GM19328 (cell line): ENCODE results near the gene KDM4B.

Experiments used
- ATAC-seq: cut with Tn5 transposase; IDR thresholded peaks from one replicate; pipeline ENCODE4 v1.9.1; 2021; ENCODE audit warnings: mild to moderate bottlenecking, moderate library complexity; ENCODE audit not compliant: unreplicated experiment

KDM4B gene

DNA sequence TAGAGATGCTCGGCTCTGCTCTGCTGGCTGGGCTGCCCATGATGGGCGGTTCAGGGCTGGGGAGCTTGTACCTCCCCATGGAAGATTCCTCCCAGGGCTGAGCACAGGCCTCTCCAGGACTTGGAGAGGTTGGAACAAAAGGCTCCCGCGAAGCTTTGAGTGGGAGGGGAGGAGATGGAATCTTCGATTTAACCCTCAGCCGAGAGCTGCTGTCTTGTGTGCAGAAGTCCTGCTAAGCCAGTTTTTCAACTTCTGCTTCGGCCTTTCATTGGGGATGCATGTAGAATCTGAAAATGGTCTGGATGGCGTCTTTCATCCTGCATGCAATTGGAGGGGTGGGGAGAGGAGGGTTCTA lies 163.3 kb downstream of the KDM4B start:
- no peak for ATAC-seq

DNA sequence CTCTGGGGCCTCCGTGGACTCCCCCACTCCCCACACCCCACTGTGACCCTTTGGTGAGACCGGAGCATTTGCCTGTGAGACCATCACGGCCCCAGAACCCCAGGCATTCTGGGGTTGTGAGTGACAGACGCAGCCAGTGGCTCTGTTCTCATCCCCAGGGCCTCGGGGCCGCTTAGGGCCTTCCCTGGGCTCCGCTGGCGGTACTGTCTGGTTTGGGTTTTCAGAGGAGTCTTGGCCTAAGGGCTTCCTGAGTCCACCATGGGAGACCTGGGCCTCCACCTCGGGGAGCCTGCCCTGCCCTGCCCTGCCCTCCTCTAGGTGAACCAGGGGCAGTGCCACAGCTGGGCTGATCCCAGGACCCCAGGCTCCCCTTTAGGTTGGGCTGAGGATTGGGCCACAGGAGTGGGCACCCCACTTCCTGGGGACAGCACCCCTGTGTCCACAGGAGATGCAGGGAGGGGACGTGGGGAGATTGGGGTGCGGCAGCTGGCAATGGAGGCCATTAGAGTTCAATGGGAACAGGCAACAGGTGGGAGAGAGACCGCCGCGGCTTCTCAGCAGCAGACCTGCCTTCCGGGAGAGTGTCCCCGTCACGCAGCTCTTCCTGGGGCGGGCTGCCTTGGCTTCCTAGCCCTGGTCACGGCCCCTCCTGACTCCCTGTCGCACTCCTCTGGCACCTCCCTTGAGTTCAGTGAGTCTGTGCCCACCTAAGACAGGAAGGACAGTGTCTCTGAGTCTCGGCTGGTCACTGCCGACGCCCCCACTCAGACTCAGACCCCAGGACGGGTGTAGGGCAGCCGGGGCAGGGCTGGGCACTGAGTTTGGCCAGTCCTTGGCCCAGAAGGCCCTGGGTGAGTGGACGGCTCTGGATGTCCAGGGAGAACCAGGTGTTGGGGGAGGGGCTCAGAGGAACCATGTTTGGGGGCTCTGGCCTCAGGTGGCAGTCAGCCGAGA lies 164.1 kb downstream of the KDM4B start:
- ATAC-seq = no peak

DNA sequence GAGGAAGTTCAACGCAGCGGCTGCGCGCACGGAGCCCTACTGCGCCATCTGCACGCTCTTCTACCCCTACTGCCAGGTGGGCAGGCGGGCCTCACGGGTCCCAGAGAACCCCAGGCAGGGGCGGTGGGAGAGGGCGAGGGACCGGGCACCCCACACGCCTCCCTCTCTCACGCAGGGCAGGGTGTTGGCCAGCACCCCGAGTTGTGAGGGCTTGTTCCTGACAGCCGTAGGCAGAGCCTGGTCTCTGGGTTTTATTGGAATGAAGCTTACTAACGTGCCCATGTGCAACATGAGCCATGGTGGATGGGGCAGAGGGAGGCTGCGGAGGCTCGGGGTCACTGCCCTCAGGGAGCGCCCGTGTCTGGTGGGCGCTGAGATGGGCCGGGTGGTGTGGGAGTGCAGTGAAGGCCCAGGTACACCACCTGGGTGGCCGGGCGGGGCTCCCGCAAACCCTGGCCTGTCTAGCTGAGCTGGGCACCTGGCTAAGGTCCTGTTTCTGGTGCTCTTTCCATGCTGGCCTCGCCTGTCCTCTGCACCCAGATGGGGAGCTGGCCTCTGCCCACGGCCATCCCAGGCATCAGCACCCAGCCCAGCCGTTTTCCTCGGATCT lies 165.2 kb downstream of the KDM4B start:
- ATAC-seq = no peak

DNA sequence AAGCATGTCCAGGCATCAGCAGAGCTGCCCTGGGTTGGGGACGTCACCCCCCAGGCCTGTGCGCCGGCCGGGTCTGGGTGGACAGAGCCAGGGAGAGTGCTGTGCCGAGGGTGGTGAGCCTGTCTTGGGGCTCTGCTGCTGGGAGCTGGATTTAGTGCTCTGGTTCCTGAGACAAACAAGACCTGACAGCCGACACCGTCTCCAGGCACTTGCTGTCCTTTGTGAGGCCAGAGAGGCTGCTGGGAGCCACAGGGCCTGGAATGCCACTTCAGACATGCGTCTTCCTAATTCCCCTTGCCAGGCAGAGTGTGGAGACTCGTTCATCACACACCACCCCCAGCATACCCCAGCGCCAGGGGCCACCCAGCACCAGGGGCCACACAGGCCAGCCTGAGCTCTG lies 165.8 kb downstream of the KDM4B start:
- ATAC-seq = no peak

DNA sequence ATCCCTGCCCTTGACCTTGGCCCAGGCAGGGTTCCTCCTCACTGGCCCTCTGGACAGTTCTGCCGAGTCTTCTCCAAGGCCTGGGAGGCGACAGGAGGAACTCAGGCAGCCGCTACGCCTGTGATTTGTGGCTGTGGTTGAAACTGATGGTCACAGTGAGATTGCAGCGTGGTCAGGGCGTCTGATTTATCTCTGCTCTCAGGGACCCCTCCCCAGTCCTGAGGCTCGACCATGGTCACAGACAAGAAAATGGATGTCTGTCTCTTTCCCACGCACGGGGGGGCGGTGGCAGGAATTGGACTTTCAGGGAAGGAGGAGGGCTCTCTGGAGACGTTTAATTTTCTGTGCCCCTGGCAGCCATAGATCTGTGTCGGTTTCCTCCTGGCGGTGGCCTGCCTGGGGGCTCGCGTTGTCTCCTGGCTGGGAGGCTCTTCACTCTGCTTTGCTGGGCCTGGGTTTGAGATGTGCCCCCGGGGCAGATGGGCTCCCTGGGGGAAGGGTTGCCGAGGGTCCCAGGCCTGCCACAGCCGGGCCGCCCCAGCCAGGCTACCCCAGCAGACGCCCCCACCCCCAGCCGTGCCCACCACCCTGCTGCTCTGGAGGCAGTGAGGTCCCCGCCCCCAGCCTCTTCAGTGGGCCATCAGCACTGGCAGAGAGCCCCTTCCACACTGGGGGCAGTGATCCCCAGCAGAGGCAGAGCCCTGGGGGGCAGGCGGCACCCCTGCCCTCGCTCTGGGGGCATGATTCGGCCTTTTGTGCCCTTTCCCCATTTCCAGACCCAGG lies 167.4 kb downstream of the KDM4B start:
- ATAC-seq = no peak

DNA sequence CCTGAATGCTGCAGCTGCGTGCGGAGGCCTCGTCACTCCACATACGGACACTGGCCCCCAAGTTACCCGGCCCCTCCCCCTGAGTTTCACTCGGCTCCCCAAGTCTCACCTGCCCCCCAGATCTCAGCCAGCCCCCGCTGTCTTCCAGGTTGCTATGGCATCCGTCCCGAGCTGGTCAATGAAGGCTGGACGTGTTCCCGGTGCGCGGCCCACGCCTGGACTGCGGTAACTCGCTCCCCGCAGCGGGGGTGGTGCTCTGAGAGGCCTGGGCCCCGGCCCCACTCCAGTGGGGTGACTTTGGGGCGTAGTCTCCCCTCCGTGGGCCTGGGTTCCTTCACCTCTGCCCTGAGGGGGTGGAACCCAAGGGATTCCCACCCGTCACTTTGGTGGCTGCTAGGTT lies 168.2 kb downstream of the KDM4B start:
- ATAC-seq = no peak

DNA sequence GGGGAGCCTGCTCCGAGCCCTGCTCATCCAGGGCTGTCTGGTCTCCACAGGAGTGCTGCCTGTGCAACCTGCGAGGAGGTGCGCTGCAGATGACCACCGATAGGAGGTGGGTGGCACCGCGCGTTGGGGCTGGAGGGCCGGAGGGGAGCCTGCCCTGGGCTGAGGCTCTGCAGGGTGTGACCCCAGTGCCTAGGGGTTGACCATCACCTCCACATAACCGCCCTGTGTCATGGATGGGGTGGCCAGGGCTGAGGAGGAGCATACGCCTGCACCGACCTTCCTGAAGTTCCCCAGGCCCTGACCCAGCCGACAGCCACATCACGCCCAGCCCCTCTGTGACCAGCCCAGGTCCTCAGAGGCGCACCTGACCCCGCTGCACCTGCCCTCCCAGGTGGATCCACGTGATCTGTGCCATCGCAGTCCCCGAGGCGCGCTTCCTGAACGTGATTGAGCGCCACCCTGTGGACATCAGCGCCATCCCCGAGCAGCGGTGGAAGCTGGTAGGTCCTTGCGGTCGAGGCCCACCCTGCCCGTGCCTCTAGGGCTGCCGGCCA lies 168.7 kb downstream of the KDM4B start:
- ATAC-seq = no peak

DNA sequence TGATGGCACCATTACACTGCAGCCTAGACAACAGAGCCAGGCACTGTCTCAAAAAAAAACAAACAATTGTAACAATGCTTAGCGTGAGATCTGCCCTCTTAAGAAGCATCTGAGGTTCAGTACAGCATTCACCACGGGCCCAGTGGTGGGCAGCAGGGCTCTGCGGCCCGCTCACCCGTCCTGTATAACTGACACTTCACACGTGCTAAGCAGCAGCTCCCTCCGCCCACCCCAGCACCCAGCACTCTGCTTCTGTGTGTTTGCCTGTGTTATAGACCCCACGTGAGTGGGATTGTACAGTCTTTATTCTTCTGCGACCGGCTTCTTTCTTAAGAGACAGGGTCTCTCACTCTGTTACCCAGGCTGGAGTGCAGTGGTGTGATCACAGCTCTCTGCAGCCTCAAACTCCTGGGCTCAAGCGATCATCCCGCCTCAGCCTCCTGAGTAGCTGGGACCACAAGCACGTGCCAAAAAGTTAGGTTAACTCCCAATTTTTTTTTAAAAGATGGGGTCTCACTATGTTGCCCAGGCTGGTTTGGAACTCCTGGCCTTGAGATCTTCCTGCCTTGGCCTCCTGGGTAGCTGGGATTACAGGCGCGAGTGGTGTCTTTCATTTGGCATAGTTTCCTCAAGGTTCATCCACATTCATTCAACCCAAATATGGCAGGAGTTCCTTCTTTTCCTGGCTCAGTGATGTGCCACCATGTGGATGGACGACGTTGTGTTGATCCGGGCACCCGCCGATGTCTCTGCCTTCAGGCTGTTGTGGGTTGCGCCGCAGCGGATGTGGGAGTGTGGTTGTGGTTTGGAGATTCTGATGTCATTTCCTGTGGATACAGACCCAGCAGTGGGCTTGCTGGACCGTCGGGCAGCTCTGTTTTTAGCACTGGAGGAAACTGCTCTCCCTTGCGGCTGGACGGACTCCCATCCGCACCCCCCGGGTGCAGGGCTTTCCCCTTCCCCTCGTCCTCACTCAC lies 170.0 kb downstream of the KDM4B start:
- ATAC-seq = no peak

DNA sequence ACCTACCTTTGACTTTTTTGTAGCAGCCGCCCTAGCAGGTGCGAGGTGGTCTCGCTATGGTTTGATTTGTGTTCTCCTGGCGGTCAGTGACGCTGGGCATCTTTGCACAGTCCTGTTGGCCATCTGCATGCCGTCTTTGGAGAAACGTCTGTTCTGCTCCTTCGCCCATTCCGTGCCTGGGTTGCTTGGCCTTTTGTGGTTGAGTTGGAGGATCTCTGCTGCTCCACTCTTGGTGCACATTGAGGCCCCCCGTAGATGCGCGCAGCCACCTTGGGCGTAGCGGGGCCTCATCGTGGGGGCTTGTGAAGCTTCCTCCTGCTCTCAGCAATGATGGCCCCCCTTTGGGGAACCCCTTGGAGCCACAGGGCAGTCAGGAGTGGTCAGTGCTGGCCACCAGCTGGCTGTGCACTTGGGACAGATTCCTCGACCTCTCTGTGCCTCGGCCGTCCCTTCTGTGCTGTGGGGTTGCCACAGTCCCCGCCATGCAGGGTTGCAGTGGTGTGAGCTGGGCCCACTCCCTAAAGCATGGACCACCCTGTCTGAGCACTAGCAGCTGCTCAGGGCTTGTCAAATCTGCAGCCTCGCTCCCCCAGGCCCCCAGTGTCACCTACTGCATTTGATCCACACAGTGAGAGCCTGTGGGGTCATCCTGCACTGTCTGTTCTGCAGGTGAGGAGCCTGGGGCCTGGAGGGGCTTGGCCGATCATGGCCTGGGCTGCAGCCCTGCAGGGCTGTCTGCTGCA lies 170.8 kb downstream of the KDM4B start:
- no peak for ATAC-seq

DNA sequence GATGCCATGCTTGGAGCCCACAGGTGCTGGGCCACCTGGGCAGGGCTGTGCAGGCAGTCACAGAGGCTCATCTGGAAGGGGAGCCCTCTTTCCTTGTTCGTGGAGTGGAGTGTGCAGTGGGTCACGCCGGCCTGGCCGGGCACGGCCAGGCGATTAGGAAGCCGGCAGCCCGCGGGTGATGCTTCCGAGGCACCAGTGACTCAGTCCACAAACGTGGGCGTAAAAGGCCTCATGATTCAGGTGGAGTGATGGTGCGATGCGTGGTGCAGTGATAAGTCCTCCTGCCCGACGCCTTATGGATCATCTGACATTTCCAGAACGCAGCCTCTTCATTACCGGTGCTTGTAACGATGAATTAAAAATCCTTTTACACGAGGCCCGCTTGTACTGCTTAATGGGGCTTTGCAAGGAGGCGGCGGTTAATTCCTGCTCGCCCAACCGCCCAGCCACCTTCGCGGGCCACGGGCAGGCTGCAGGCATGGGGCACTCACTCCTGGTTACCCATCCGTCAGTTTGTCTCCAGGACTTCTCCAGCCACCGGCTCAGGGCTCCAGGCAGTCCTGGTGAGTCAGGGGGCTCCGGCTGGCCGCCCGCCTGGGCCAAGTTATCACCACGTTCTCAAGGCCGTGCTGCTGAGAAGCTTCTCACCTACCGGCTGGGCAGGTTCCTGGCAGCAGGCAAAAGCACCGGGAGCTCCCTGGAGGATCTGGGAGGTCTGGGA lies 172.4 kb downstream of the KDM4B start:
- ATAC-seq = no peak

DNA sequence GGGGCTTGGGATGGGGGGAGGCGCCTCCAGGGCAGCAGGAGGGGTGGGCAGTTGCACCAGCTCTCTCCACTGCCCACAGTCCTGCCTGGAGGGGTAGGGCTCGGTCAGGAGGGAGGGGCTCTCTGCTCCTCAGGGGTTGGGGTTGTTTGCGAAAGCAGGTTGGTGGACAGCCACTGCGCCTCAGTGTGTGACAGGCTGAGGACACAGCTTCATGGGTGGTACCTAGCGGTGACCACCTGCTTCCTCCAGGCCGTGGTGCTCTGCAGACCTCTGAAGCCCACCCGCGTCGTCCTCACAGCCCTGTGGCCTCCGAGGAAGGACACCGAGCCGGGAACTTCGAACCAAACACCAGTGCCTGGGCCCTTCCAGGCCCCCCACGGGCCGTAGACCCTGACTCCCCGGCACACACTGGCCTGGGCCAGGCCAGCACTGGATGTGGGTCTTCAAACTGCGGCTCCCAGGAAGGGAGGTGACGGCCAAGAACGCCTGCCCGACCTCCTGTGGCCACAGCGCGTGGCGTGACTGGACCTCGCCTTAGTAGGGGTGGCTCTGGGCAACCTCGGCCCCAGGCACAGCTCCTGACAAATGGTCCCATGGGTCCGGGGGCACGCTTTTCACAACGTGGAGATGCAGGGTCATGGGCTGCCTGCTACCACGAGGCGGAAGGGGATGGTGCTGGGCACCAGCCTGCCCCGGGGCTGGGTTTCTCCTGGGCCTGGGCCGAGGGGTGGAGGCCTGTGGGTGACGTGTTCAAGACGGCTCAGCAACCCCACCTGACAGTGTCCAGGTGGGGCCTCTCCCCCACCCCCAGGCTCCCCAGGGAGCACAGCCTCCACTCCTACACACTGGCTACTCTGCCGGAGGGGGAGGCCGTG lies 173.2 kb downstream of the KDM4B start:
- no peak for ATAC-seq

DNA sequence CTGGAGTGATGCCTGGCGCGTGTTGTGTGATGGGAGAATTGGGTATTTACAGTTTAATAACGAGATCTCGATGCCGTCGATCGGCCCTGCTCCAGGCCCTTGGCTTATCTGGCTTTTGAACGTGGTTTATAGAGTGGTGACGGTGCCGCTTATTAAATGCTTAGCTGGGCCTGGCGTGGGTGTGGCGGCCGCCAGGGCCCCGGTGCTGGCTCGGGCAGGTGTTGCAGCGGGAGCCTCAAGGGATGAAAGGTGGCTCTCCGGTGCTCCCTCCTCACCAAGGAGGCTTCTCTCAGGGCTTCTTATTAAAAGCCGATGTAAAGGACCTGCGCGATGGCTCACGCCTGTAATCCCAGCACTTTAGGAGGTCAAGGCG lies 173.8 kb downstream of the KDM4B start:
- ATAC-seq = no peak

DNA sequence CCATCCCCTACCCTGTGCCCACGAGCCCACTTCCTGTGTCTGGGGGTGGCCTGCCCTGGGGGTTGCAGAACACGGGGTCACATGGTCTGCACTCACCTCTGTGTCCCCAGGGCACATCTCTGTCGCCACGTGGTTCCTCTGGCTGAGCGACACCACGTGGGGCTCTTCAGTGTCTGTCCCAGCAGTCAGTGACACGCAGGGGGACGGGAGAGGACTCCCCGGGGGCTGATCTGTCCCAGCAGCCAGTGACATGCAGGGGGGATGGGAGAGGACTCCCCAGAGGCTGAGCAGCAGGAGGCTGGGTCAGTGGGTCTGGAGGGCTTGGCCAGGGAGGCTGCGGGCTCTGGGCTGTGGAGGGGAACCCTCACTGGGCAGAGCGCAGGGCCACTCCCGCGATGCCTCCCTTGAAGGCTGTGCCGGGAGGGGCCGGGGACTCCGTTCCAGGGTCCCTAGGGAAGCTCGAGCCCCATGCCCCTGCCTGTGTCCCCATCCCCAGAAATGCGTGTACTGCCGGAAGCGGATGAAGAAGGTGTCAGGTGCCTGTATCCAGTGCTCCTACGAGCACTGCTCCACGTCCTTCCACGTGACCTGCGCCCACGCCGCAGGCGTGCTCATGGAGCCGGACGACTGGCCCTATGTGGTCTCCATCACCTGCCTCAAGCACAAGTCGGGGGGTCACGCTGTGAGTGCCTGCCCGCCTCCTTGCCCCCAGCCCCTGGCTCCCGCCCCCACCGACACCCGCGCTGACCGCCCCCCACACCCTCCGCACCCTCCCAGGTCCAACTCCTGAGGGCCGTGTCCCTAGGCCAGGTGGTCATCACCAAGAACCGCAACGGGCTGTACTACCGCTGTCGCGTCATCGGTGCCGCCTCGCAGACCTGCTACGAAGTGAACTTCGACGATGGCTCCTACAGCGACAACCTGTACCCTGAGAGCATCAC lies 174.8 kb downstream of the KDM4B start:
- ATAC-seq = no peak

DNA sequence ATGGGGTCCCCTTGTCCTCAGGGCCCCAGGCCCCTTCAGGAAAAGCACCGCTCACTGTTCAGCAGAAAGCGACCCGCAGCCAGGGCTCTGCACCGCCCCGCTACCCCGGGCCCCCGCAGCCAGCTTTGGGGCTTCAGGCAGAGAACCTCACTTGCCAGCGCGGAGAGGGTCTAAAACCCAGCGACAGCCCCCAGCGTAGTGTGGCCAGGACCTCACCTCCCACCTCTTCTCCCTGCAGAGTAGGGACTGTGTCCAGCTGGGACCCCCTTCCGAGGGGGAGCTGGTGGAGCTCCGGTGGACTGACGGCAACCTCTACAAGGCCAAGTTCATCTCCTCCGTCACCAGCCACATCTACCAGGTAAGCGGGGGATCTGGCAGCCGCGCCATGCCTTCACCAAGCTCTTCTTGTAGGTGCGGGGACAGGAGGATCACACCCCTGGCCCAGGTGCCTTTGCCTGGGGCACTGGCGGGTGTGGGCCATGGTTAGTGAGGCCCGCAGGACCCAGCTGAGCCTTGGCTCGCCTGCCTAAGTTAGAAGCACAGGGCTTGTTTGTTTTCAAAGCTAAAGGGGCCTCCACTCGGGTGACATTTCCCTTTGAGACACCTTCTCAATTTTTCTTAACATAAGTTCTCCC lies 175.7 kb downstream of the KDM4B start:
- no peak for ATAC-seq

DNA sequence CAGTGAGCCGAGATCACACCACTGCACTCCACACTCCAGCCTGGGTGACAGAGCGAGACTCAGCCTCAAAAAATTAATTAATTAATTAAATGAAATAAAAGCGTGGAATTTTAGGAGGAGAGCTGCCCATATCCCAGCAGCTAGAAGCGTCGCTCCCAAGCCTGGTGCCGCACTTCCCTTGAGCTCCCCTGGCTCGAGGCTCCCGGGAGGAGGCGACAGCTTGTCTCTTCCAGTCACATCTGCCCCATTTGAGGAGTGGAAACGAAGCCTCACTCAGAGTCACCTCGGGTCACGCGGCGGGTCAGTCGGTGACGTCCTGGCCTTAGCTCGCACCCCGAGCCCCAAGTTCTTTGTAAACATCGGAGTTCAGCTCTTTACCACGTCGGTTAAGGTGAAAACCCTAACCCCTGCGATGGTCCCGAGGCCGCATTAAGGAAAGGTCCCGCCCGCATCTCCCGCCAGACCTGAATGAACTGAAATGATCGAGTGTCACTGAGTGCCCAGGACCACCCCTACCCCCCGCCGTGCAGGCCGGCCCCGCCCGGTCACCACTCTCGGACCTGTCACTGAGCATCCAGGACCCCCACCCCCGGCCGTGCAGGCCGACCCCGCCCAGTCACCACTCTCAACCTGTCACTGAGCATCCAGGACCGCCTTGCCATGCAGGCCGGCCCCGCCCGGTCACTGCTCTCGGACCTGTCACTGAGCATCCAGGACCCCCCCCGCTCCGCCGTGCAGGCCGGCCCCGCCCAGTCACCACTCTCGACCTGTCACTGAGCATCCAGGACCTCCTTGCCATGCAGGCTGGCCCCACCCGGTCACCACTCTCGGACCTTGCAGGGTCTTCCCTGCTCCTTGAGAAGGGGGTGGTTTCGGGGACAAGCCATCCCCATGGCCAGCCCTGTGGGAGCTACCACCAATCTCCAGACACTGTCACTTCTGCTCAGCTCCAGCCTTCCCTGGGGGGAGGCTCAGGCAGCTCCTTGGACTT lies 176.9 kb downstream of the KDM4B start:
- ATAC-seq = no peak
